Vagina (tissue), 2 donors: ENCODE data around the gene PPP1R13B.

Experiments used
- POLR2A ChIP-seq, 2 donors: fragments of 450-650 bp; IDR thresholded peaks; one replicate each; pipeline ENCODE4 v1.6.1; 2017; ENCODE audit warnings: antibody characterized with exemption in 2 of 2, mild to moderate bottlenecking in 2 of 2, moderate library complexity in 2 of 2
- POLR2AphosphoS5 ChIP-seq, 2 donors: sonication (generic); formaldehyde crosslinking; IDR thresholded peaks; one replicate each; pipeline ENCODE4 v1.9.0; 2017; ENCODE audit warnings: antibody characterized with exemption in 2 of 2, mild to moderate bottlenecking in 2 of 2, low read depth in 1 of 2; ENCODE audit not compliant: insufficient read depth in 1 of 2
- TF ChIP-seq, protein P1 (sequence below), 3 experiments: fragments of 450-650 bp in 2 of 3; fragments of 200-600 bp in 1 of 3; sonication (generic) in 1 of 3; IDR thresholded peaks; one replicate each; pipeline ENCODE4 v1.5.1; 2017 to 2019; ENCODE audit warnings: antibody characterized with exemption in 3 of 3, mild to moderate bottlenecking in 2 of 3, moderate library complexity in 2 of 3

GRCh38 chr14:103770500-103770899 lies 76.9 kb downstream of the PPP1R13B start:
- TF ChIP-seq POLR2A (IDR thresholded peaks at IDR 0.05) (no peak), POLR2AphosphoS5 (IDR thresholded peaks at IDR 0.05; ENCODE audit: insufficient read depth in 1 of 2, low read depth in 1 of 2) (no peak)
- TF ChIP-seq, protein P1, sequence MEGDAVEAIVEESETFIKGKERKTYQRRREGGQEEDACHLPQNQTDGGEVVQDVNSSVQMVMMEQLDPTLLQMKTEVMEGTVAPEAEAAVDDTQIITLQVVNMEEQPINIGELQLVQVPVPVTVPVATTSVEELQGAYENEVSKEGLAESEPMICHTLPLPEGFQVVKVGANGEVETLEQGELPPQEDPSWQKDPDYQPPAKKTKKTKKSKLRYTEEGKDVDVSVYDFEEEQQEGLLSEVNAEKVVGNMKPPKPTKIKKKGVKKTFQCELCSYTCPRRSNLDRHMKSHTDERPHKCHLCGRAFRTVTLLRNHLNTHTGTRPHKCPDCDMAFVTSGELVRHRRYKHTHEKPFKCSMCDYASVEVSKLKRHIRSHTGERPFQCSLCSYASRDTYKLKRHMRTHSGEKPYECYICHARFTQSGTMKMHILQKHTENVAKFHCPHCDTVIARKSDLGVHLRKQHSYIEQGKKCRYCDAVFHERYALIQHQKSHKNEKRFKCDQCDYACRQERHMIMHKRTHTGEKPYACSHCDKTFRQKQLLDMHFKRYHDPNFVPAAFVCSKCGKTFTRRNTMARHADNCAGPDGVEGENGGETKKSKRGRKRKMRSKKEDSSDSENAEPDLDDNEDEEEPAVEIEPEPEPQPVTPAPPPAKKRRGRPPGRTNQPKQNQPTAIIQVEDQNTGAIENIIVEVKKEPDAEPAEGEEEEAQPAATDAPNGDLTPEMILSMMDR (IDR thresholded peaks at IDR 0.05), result no peak
